Measurements from ENCODE around the gene ATG5.

The ATG5 gene

GRCh38 chr6:106325336-106326178 lies at the start of gene ATG5:
Gene ATG5, minus strand, starts transcription at chr6:106325760. Its CDS starts 9,552 bp downstream, at chr6:106316208.
- Histone ChIP-seq H3K9me3 (ENCODE audit: control insufficient read depth, insufficient read depth, low read length) (no peaks in the 10 kb centered on the region), H3K36me3 (ENCODE audit: control insufficient read depth, insufficient read depth, low read length) (no peaks in the 10 kb centered on the region), H3K4me3 (ENCODE audit: low read length) (peak within 1 kb of the TSS; percentile 98), H3K4me1 (ENCODE audit: control insufficient read depth, insufficient read depth, low read length) (no peaks in the 10 kb centered on the region), H3K27me3 (ENCODE audit: control insufficient read depth, insufficient read depth, low read length) (no peaks in the 10 kb centered on the region), H3K27ac (ENCODE audit: low read length) (no peak within 1 kb of the TSS)
- DNase-seq (ENCODE audit: low read depth, low spot score), result peak; percentile 98
- WGBS (ENCODE audit: insufficient coverage, insufficient read length), result no CpG with 5 or more reads among the region's 56 CpGs

- no peak for DNase-seq (ENCODE audit: low read depth, low spot score)
- no peaks in the 10 kb centered on the region for H3K9me3 ChIP-seq (ENCODE audit: control insufficient read depth, insufficient read depth, low read length)
- H3K4me1 ChIP-seq (ENCODE audit: control insufficient read depth, insufficient read depth, low read length), result no peaks in the 10 kb centered on the region
- H3K27ac ChIP-seq (ENCODE audit: low read length), result no peak overlapping the region
- WGBS (ENCODE audit: insufficient coverage, insufficient read length), result no CpG with 5 or more reads among the region's 1 CpG
- no peaks in the 10 kb centered on the region for H3K36me3 ChIP-seq (ENCODE audit: control insufficient read depth, insufficient read depth, low read length)
- H3K4me3 ChIP-seq (ENCODE audit: low read length), result no peak overlapping the region
- H3K27me3 ChIP-seq (ENCODE audit: control insufficient read depth, insufficient read depth, low read length), result no peaks in the 10 kb centered on the region
Observed at GRCh38 chr6:106373502-106374239, 48.1 kb upstream of the ATG5 start.

GRCh38 chr6:106372838-106373501 lies 47.4 kb upstream of the ATG5 start:
- no peak overlapping the region for H3K27ac ChIP-seq (ENCODE audit: low read length)
- no peak overlapping the region for H3K4me3 ChIP-seq (ENCODE audit: low read length)

GRCh38 chr6:106370639-106371038 lies 45.1 kb upstream of the ATG5 start:
- Histone ChIP-seq H3K27ac (ENCODE audit: low read length) (no peak overlapping the region), H3K4me3 (ENCODE audit: low read length) (no peak overlapping the region), H3K9me3 (ENCODE audit: control insufficient read depth, insufficient read depth, low read length) (no peaks in the 10 kb centered on the region), H3K36me3 (ENCODE audit: control insufficient read depth, insufficient read depth, low read length) (no peaks in the 10 kb centered on the region), H3K4me1 (ENCODE audit: control insufficient read depth, insufficient read depth, low read length) (no peaks in the 10 kb centered on the region), H3K27me3 (ENCODE audit: control insufficient read depth, insufficient read depth, low read length) (no peaks in the 10 kb centered on the region)
- no CpG with 5 or more reads among the region's 1 CpG for WGBS (ENCODE audit: insufficient coverage, insufficient read length)
- no peak for DNase-seq (ENCODE audit: low read depth, low spot score)

More at GRCh38 chr6:106372838-106373501, 47.4 kb upstream of the ATG5 start:
- H3K36me3 ChIP-seq (ENCODE audit: control insufficient read depth, insufficient read depth, low read length), result no peaks in the 10 kb centered on the region
- no peaks in the 10 kb centered on the region for H3K9me3 ChIP-seq (ENCODE audit: control insufficient read depth, insufficient read depth, low read length)
- no peak for DNase-seq (ENCODE audit: low read depth, low spot score)
- no peaks in the 10 kb centered on the region for H3K27me3 ChIP-seq (ENCODE audit: control insufficient read depth, insufficient read depth, low read length)
- H3K4me1 ChIP-seq (ENCODE audit: control insufficient read depth, insufficient read depth, low read length), result no peaks in the 10 kb centered on the region
- no CpG with 5 or more reads among the region's 4 CpGs for WGBS (ENCODE audit: insufficient coverage, insufficient read length)

GRCh38 chr6:106369739-106370138 lies 44.2 kb upstream of the ATG5 start:
- no peak for DNase-seq (ENCODE audit: low read depth, low spot score)
- Histone ChIP-seq H3K9me3 (ENCODE audit: control insufficient read depth, insufficient read depth, low read length) (no peaks in the 10 kb centered on the region), H3K4me3 (ENCODE audit: low read length) (no peak overlapping the region), H3K27ac (ENCODE audit: low read length) (no peak overlapping the region), H3K27me3 (ENCODE audit: control insufficient read depth, insufficient read depth, low read length) (no peaks in the 10 kb centered on the region), H3K36me3 (ENCODE audit: control insufficient read depth, insufficient read depth, low read length) (no peaks in the 10 kb centered on the region), H3K4me1 (ENCODE audit: control insufficient read depth, insufficient read depth, low read length) (no peaks in the 10 kb centered on the region)
- no CpG with 5 or more reads among the region's 2 CpGs for WGBS (ENCODE audit: insufficient coverage, insufficient read length)

- Histone ChIP-seq H3K36me3 (ENCODE audit: control insufficient read depth, insufficient read depth, low read length) (no peaks in the 10 kb centered on the region), H3K4me3 (ENCODE audit: low read length) (no peak overlapping the region), H3K4me1 (ENCODE audit: control insufficient read depth, insufficient read depth, low read length) (no peaks in the 10 kb centered on the region), H3K27ac (ENCODE audit: low read length) (no peak overlapping the region), H3K9me3 (ENCODE audit: control insufficient read depth, insufficient read depth, low read length) (no peaks in the 10 kb centered on the region), H3K27me3 (ENCODE audit: control insufficient read depth, insufficient read depth, low read length) (no peaks in the 10 kb centered on the region)
- DNase-seq (ENCODE audit: low read depth, low spot score), result no peak
- no CpG with 5 or more reads among the region's 3 CpGs for WGBS (ENCODE audit: insufficient coverage, insufficient read length)
Observed at GRCh38 chr6:106363401-106364138, 38.0 kb upstream of the ATG5 start.

- no CpG with 5 or more reads among the region's 31 CpGs for WGBS (ENCODE audit: insufficient coverage, insufficient read length)
- Histone ChIP-seq H3K27ac (ENCODE audit: low read length) (no peak overlapping the region), H3K27me3 (ENCODE audit: control insufficient read depth, insufficient read depth, low read length) (no peaks in the 10 kb centered on the region)
Observed at GRCh38 chr6:106360989-106361430, 35.5 kb upstream of the ATG5 start.

GRCh38 chr6:106360410-106360988 lies 34.9 kb upstream of the ATG5 start, which contains the start of gene CRYBG1:
Gene CRYBG1, plus strand, starts transcription at chr6:106360717. Its CDS starts 192 bp downstream, at chr6:106360909.
- Histone ChIP-seq H3K4me1 (ENCODE audit: control insufficient read depth, insufficient read depth, low read length) (no peaks in the 10 kb centered on the region), H3K36me3 (ENCODE audit: control insufficient read depth, insufficient read depth, low read length) (no peaks in the 10 kb centered on the region), H3K9me3 (ENCODE audit: control insufficient read depth, insufficient read depth, low read length) (no peaks in the 10 kb centered on the region), H3K4me3 (ENCODE audit: low read length) (peak within 1 kb of the TSS; percentile 55), H3K27ac (ENCODE audit: low read length) (no peak within 1 kb of the TSS), H3K27me3 (ENCODE audit: control insufficient read depth, insufficient read depth, low read length) (no peaks in the 10 kb centered on the region)
- WGBS (ENCODE audit: insufficient coverage, insufficient read length), result no CpG with 5 or more reads among the region's 66 CpGs
- peak; percentile 68 for DNase-seq (ENCODE audit: low read depth, low spot score)

More at GRCh38 chr6:106360989-106361430, 35.5 kb upstream of the ATG5 start:
- Histone ChIP-seq H3K4me3 (ENCODE audit: low read length) (peak overlapping the region; percentile 55), H3K36me3 (ENCODE audit: control insufficient read depth, insufficient read depth, low read length) (no peaks in the 10 kb centered on the region), H3K9me3 (ENCODE audit: control insufficient read depth, insufficient read depth, low read length) (no peaks in the 10 kb centered on the region), H3K4me1 (ENCODE audit: control insufficient read depth, insufficient read depth, low read length) (no peaks in the 10 kb centered on the region)
- peak; percentile 7 for DNase-seq (ENCODE audit: low read depth, low spot score)

- no CpG with 5 or more reads among the region's 12 CpGs for WGBS (ENCODE audit: insufficient coverage, insufficient read length)
- no peak for DNase-seq (ENCODE audit: low read depth, low spot score)
- H3K27ac ChIP-seq (ENCODE audit: low read length), result no peak overlapping the region
- H3K9me3 ChIP-seq (ENCODE audit: control insufficient read depth, insufficient read depth, low read length), result no peaks in the 10 kb centered on the region
- no peaks in the 10 kb centered on the region for H3K27me3 ChIP-seq (ENCODE audit: control insufficient read depth, insufficient read depth, low read length)
- peak overlapping the region; percentile 20; the same call in 1 of the 2 replicates for H3K4me3 ChIP-seq (ENCODE audit: low read length)
- H3K36me3 ChIP-seq (ENCODE audit: control insufficient read depth, insufficient read depth, low read length), result no peaks in the 10 kb centered on the region
- no peaks in the 10 kb centered on the region for H3K4me1 ChIP-seq (ENCODE audit: control insufficient read depth, insufficient read depth, low read length)
Observed at GRCh38 chr6:106359959-106360409, 34.4 kb upstream of the ATG5 start.

Data from iPS DF 6.9 (cell line).